Chondrocyte (in vitro differentiated cells): ENCODE results near the gene DNAJB12. TPM values are rescaled to one million over a fixed set of nuclear protein-coding genes. Genes with fewer than 3 reads are reported as not detected.
"Not testable (repeated sequence)": the region's sequence is repeated elsewhere in the genome, so short reads cannot be mapped to it uniquely, and the experiment has no call there.

ENCODE experiments used
- DNase-seq: peaks from one replicate; pipeline ENCODE4 v3.0.0; 2021; ENCODE audit warnings: mixed read lengths, low spot score
- H3K27ac Mint-ChIP-seq: one replicate; pipeline ENCODE4 v1.8.0; 2021; ENCODE audit warnings: mild to moderate bottlenecking, moderate library complexity, mixed read lengths; ENCODE audit not compliant: unreplicated experiment
- H3K27me3 Mint-ChIP-seq: 2 replicates; pipeline ENCODE4 v1.8.0; 2021; ENCODE audit warnings: low read depth, mixed read lengths
- H3K36me3 Mint-ChIP-seq: 2 replicates; pipeline ENCODE4 v1.8.0; 2021; ENCODE audit warnings: low read depth, mixed read lengths
- H3K4me1 Mint-ChIP-seq: 2 replicates; pipeline ENCODE4 v1.8.0; 2021; ENCODE audit warnings: low read depth, mild to moderate bottlenecking, mixed read lengths
- H3K4me3 Mint-ChIP-seq: one replicate; pipeline ENCODE4 v1.8.0; 2021; ENCODE audit warnings: mild to moderate bottlenecking, moderate library complexity, mixed read lengths; ENCODE audit not compliant: unreplicated experiment
- H3K9me3 Mint-ChIP-seq: 2 replicates; pipeline ENCODE4 v1.8.0; 2021; ENCODE audit warnings: low read depth, mixed read lengths
- total RNA-seq: library from RNA; stranded (reverse); gene quantifications from 3 replicates; pipeline ENCODE4 v1.2.1, GENCODE V29; 2021
- TF ChIP-seq, protein P1 (sequence below): fragments of 200-600 bp; sonication (generic); IDR thresholded peaks from 2 replicates; pipeline ENCODE4 v1.5.0; 2021; ENCODE audit warnings: antibody characterized with exemption, mild to moderate bottlenecking, moderate library complexity

Gene DNAJB12
- total RNA-seq, 1 donor from 2014 or later: 28.7 TPM

DNA sequence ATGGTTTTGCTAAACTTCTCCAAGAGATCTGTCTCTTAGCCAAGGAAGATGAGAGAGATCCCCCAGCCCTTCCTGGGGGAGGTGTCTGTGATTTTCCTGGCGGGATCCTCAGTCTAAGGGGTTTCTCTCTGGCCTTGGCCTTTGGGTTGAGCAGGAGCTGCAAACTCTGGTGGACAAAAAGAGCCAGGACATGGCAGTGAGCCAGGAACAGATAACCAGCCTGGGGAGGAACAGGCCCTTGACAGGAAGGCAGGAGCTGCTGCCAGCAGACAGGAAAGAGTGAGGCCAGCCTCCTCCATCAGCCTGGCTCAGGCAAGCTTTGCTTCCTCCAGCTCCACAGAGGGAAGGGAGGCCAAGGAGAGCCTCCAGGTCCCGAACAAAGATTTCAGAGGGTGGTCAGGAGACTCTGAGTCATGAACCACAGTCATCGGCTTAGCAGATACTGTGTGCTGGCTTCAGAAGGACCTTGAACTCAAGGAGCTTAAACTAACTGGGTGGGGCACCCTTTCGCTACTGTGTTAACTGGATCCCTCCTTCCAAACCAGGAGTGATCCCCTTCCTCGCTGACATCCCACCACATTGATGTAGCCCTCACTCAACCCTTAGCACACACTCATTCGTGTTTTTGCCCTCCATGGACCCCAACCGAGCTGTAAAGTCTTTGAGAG, 46.3 kb downstream of the DNAJB12 start:
- Mint-ChIP-seq H3K36me3 (no peaks in the 10 kb centered on the region), H3K27me3 (no peaks in the 10 kb centered on the region), H3K4me3 (no peak overlapping the region), H3K9me3 (no peaks in the 10 kb centered on the region), H3K4me1 (peaks cover 29% of the 10 kb centered on the region), H3K27ac (peak overlapping the region; percentile 84)
- TF ChIP-seq, protein P1, sequence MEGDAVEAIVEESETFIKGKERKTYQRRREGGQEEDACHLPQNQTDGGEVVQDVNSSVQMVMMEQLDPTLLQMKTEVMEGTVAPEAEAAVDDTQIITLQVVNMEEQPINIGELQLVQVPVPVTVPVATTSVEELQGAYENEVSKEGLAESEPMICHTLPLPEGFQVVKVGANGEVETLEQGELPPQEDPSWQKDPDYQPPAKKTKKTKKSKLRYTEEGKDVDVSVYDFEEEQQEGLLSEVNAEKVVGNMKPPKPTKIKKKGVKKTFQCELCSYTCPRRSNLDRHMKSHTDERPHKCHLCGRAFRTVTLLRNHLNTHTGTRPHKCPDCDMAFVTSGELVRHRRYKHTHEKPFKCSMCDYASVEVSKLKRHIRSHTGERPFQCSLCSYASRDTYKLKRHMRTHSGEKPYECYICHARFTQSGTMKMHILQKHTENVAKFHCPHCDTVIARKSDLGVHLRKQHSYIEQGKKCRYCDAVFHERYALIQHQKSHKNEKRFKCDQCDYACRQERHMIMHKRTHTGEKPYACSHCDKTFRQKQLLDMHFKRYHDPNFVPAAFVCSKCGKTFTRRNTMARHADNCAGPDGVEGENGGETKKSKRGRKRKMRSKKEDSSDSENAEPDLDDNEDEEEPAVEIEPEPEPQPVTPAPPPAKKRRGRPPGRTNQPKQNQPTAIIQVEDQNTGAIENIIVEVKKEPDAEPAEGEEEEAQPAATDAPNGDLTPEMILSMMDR: no peak
- DNase-seq: no peak

DNA sequence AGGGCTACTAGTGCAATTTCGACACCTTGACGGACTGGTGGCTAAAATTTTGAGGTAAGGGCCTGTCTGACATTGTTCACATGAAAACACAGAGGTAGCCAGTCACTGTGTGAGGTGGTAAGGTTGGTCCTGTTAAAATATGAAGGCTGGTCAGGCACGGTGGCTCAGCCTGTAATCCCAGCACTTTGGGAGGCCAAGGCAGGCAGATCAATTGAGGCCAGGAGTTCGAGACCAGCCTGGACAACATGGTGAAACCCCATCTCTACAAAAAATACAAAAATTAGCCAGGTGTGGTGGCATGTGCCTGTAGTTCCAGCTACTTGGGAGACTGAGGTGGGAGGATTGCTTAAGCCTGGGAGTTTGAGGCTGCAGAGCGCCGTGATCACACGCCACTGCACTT, 47.0 kb downstream of the DNAJB12 start:
- H3K4me3 Mint-ChIP-seq, H3K36me3 Mint-ChIP-seq, DNase-seq, H3K9me3 Mint-ChIP-seq, H3K27me3 Mint-ChIP-seq: not testable (repeated sequence)
- Mint-ChIP-seq H3K27ac (peak overlapping the region; percentile 84), H3K4me1 (peaks cover 29% of the 10 kb centered on the region)

- TF ChIP-seq, protein P1: no peak
- no peak overlapping the region for H3K27ac Mint-ChIP-seq
- H3K9me3 Mint-ChIP-seq: no peaks in the 10 kb centered on the region
- no peaks in the 10 kb centered on the region for H3K36me3 Mint-ChIP-seq
- peaks cover 29% of the 10 kb centered on the region for H3K4me1 Mint-ChIP-seq
- H3K4me3 Mint-ChIP-seq: no peak overlapping the region
- no peaks in the 10 kb centered on the region for H3K27me3 Mint-ChIP-seq
- no peak for DNase-seq
Observed at GRCh38 chr10:72306215-72306760, 48.4 kb downstream of the DNAJB12 start.

DNA sequence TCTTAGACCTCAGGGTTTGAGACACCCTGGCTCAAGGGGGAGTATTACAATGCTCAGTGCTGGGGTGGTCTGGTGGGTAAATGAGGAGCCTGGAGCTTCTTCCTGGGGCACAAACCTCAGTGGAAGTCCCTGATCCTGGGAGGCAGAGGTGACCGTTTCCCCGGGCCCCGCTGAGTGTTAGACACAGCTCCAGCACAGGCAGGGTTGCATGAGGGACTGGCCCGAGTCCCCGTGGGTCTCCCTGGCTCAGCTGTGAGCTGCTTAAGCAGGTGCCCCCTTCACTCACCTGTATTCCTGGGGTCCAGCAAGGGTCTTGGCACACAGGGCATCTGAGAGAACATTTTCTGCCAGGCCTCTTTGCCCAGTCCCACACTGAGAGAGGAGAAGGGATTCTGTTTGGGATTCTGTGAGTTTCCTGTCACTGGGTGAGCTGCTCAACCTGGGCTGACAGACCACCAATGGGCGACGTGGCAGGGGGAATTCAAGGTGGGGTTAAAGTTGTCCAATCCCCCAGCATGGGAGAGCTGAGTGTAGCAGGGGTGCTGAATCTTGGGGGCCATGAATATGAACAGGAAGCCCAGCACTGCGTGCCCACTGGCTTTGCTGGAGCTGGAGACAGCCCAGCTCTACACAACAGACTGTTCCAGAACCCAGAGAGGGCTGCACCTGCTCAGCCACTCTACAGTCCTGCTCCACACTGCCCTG, 51.1 kb downstream of the DNAJB12 start:
- no peaks in the 10 kb centered on the region for H3K36me3 Mint-ChIP-seq
- TF ChIP-seq, protein P1: no peak
- H3K27me3 Mint-ChIP-seq: no peaks in the 10 kb centered on the region
- H3K4me3 Mint-ChIP-seq: no peak overlapping the region
- DNase-seq: no peak
- peaks cover 7% of the 10 kb centered on the region for H3K4me1 Mint-ChIP-seq
- H3K27ac Mint-ChIP-seq: no peak overlapping the region
- H3K9me3 Mint-ChIP-seq: no peaks in the 10 kb centered on the region

- H3K4me3 Mint-ChIP-seq: no peak overlapping the region
Observed at GRCh38 chr10:72298592-72299519, 55.9 kb downstream of the DNAJB12 start.

More at GRCh38 chr10:72298592-72299519, 55.9 kb downstream of the DNAJB12 start:
- Mint-ChIP-seq H3K27ac (peak overlapping the region; percentile 94), H3K27me3 (no peaks in the 10 kb centered on the region), H3K4me1 (peaks cover 19% of the 10 kb centered on the region), H3K36me3 (no peaks in the 10 kb centered on the region), H3K9me3 (no peaks in the 10 kb centered on the region)
- TF ChIP-seq, protein P1: no peak
- no peak for DNase-seq
